ENCODE measurements around the gene SLC29A3. TPM values are rescaled to one million over a fixed set of nuclear protein-coding genes. Genes with fewer than 3 reads are reported as not detected.
A peak's percentile ranks its signal among the peaks of the same experiment; 100 is the strongest.

The SLC29A3 gene
- total RNA-seq, 1 donor from 2014 or later = 0.53 TPM

GRCh38 chr10:71381611-71382010 lies 62.6 kb downstream of the SLC29A3 start:
- H3K4me3 ChIP-seq (ENCODE audit: low read depth, low read length) = no peak overlapping the region
- TF ChIP-seq CTCF (IDR thresholded peaks at IDR 0.05; ENCODE audit: insufficient read depth, low read length, severe bottlenecking) = no peak

DNA sequence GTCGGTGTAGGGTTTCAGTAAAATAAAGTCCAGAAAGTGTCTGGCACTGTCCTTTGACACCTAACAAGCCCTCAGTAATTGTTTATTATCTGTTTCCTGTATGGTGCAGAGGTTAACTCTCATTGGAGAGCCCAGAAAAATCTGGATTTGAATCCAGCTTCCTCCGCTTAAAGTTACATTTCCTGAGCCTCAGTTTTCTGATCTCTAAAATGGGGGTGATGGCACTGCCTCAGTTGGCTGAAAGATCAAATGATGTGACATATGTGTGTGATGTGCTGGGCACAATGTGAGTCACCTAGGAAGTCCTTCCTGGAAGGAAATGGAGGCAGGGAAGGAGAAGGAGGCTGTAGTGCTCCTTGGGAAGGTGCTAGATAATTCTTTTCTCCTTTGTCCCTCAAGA lies 63.0 kb downstream of the SLC29A3 start:
- FAIRE-seq (no peak), DNase-seq (ENCODE audit: low read depth) (no peak)
- no peak for TF ChIP-seq CTCF (IDR thresholded peaks at IDR 0.05; ENCODE audit: insufficient read depth, low read length, severe bottlenecking)
- H3K36me3 ChIP-seq (ENCODE audit: control insufficient read depth, insufficient read depth, low read length) = no peaks in the 10 kb centered on the region
- no peak overlapping the region for H3K4me3 ChIP-seq (ENCODE audit: low read depth, low read length)
- no peaks in the 10 kb centered on the region for H3K27me3 ChIP-seq (ENCODE audit: control insufficient read depth, insufficient read depth, low read length)

More at GRCh38 chr10:71381611-71382010, 62.6 kb downstream of the SLC29A3 start:
- DNase-seq (ENCODE audit: low read depth) = no peak
- H3K27me3 ChIP-seq (ENCODE audit: control insufficient read depth, insufficient read depth, low read length) = no peaks in the 10 kb centered on the region
- no peaks in the 10 kb centered on the region for H3K36me3 ChIP-seq (ENCODE audit: control insufficient read depth, insufficient read depth, low read length)
- FAIRE-seq = no peak

DNA sequence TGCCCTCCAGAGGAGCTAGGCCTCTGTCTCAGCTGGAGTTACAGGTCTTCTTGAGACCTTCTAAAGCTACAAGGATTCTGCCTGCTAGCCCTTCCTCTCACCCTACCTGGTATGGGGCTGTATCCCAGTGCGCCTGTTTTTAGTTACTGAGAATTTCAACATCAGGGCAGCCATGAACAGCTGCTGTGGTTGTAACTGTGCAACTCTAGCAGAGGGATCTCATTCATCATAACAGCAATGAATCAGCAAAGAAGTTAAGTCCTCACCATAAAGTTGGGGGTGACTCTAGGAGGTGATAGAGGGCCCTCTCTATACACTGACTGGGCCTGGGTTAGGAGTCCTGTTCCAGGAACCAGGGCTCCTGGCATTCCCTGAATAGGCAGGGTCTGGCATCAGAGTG lies 63.7 kb downstream of the SLC29A3 start:
- Histone ChIP-seq H3K4me3 (ENCODE audit: low read depth, low read length) (no peak overlapping the region), H3K27me3 (ENCODE audit: control insufficient read depth, insufficient read depth, low read length) (no peaks in the 10 kb centered on the region), H3K36me3 (ENCODE audit: control insufficient read depth, insufficient read depth, low read length) (no peaks in the 10 kb centered on the region)
- FAIRE-seq (no peak), DNase-seq (ENCODE audit: low read depth) (no peak)
- TF ChIP-seq CTCF (IDR thresholded peaks at IDR 0.05; ENCODE audit: insufficient read depth, low read length, severe bottlenecking) = no peak

GRCh38 chr10:71383972-71384687 lies 65.1 kb downstream of the SLC29A3 start:
- Histone ChIP-seq H3K36me3 (ENCODE audit: control insufficient read depth, insufficient read depth, low read length) (no peaks in the 10 kb centered on the region), H3K27me3 (ENCODE audit: control insufficient read depth, insufficient read depth, low read length) (no peaks in the 10 kb centered on the region), H3K4me3 (ENCODE audit: low read depth, low read length) (no peak overlapping the region)
- FAIRE-seq = no peak
- TF ChIP-seq CTCF (IDR thresholded peaks at IDR 0.05; ENCODE audit: insufficient read depth, low read length, severe bottlenecking) = peak; percentile 97
- peak; percentile 19 for DNase-seq (ENCODE audit: low read depth)

GRCh38 chr10:71388171-71388570 lies 69.1 kb downstream of the SLC29A3 start:
- no peaks in the 10 kb centered on the region for H3K36me3 ChIP-seq (ENCODE audit: control insufficient read depth, insufficient read depth, low read length)
- peaks cover 10% of the 10 kb centered on the region for H3K27me3 ChIP-seq (ENCODE audit: control insufficient read depth, insufficient read depth, low read length)
- no peak for TF ChIP-seq CTCF (IDR thresholded peaks at IDR 0.05; ENCODE audit: insufficient read depth, low read length, severe bottlenecking)
- no peak overlapping the region for H3K4me3 ChIP-seq (ENCODE audit: low read depth, low read length)
- no peak for DNase-seq (ENCODE audit: low read depth)
- no peak for FAIRE-seq
